HEK293 (cell line): ENCODE measurements around the gene C20orf96.

Experiments used
- HOXA7 ChIP-seq: sonication (generic); formaldehyde crosslinking; IDR thresholded peaks from 2 replicates; pipeline ENCODE4 v1.8.1; 2022; ENCODE audit warnings: missing genetic modification reagents, borderline replicate concordance
- TCF7L2 ChIP-seq: IDR thresholded peaks from 2 replicates; pipeline ENCODE4 v1.6.1; 2011; ENCODE audit warnings: low read depth, mild to moderate bottlenecking, inconsistent platforms, low read length, moderate library complexity, borderline replicate concordance
- YY1 ChIP-seq: fragments of 450-650 bp; formaldehyde crosslinking; IDR thresholded peaks from 2 replicates; pipeline ENCODE4 v1.5.1; 2018; ENCODE audit warnings: missing biosample characterization, missing genetic modification characterization
- ZBTB20 ChIP-seq: fragments of 450-650 bp; formaldehyde crosslinking; IDR thresholded peaks from 2 replicates; pipeline ENCODE4 v1.5.1; 2016; ENCODE audit warnings: missing biosample characterization, missing genetic modification characterization
- ZBTB8A ChIP-seq: fragments of 450-650 bp; formaldehyde crosslinking; IDR thresholded peaks from 2 replicates; pipeline ENCODE4 v1.5.1; 2016; ENCODE audit warnings: missing biosample characterization, missing genetic modification characterization
- ZNF292 ChIP-seq: fragments of 450-650 bp; formaldehyde crosslinking; IDR thresholded peaks from 2 replicates; pipeline ENCODE4 v1.5.1; 2016; ENCODE audit warnings: low read depth, missing biosample characterization, missing genetic modification characterization, borderline replicate concordance
- ZNF394 ChIP-seq: fragments of 450-650 bp; formaldehyde crosslinking; IDR thresholded peaks from 2 replicates; pipeline ENCODE4 v1.5.1; 2016; ENCODE audit warnings: missing biosample characterization, missing genetic modification characterization, mild to moderate bottlenecking, moderate library complexity, borderline replicate concordance
- ZNF514 ChIP-seq: fragments of 450-650 bp; formaldehyde crosslinking; IDR thresholded peaks from 2 replicates; pipeline ENCODE4 v1.5.1; 2016; ENCODE audit warnings: missing biosample characterization, missing genetic modification characterization
- ZNF660 ChIP-seq: fragments of 450-650 bp; IDR thresholded peaks from 2 replicates; pipeline ENCODE4 v1.5.1; 2018; ENCODE audit warnings: missing biosample characterization, mild to moderate bottlenecking, missing genetic modification characterization
- ZNF830 ChIP-seq: fragments of 450-650 bp; IDR thresholded peaks from 2 replicates; pipeline ENCODE4 v1.5.0; 2018; ENCODE audit warnings: missing biosample characterization, missing genetic modification characterization, low read depth, mild to moderate bottlenecking, moderate library complexity
- ZSCAN30 ChIP-seq: fragments of 450-650 bp; IDR thresholded peaks from 2 replicates; pipeline ENCODE4 v1.5.1; 2018; ENCODE audit warnings: missing biosample characterization, mild to moderate bottlenecking, missing genetic modification characterization, moderate library complexity
- TF ChIP-seq, protein P1 (sequence below): fragments of 450-650 bp; formaldehyde crosslinking; IDR thresholded peaks from 2 replicates; pipeline ENCODE4 v1.5.1; 2016; ENCODE audit warnings: missing biosample characterization, missing genetic modification characterization
- TF ChIP-seq, protein P2 (sequence below): fragments of 450-650 bp; formaldehyde crosslinking; IDR thresholded peaks from 2 replicates; pipeline ENCODE4 v1.5.1; 2016; ENCODE audit warnings: missing biosample characterization, missing genetic modification characterization

DNA sequence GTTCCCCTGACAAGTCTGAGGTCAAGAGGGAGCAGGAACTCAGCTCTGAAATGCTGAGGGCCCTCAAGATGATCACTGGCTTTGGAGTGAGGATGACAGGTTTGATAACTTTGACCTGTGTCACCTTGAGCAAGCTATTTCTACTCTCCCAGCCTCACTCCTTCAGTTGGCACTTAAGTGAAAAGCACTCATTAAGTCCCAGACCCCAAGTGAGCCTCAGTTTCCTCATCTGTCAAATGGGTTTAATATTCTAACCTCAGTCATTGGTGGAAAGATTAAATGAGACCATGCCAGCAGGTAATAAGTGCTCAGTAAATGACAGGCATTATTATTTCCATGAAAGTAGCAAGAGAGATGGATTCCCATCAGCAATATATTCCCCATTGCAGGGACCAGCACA lies 19.0 kb downstream of the C20orf96 start:
- no peak for TF ChIP-seq ZBTB8A (tag by site-specific recombination)
- no peak for TF ChIP-seq ZSCAN30 (tag by site-specific recombination)
- TF ChIP-seq, protein P1, sequence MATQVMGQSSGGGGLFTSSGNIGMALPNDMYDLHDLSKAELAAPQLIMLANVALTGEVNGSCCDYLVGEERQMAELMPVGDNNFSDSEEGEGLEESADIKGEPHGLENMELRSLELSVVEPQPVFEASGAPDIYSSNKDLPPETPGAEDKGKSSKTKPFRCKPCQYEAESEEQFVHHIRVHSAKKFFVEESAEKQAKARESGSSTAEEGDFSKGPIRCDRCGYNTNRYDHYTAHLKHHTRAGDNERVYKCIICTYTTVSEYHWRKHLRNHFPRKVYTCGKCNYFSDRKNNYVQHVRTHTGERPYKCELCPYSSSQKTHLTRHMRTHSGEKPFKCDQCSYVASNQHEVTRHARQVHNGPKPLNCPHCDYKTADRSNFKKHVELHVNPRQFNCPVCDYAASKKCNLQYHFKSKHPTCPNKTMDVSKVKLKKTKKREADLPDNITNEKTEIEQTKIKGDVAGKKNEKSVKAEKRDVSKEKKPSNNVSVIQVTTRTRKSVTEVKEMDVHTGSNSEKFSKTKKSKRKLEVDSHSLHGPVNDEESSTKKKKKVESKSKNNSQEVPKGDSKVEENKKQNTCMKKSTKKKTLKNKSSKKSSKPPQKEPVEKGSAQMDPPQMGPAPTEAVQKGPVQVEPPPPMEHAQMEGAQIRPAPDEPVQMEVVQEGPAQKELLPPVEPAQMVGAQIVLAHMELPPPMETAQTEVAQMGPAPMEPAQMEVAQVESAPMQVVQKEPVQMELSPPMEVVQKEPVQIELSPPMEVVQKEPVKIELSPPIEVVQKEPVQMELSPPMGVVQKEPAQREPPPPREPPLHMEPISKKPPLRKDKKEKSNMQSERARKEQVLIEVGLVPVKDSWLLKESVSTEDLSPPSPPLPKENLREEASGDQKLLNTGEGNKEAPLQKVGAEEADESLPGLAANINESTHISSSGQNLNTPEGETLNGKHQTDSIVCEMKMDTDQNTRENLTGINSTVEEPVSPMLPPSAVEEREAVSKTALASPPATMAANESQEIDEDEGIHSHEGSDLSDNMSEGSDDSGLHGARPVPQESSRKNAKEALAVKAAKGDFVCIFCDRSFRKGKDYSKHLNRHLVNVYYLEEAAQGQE: no peak
- TF ChIP-seq, protein P2, sequence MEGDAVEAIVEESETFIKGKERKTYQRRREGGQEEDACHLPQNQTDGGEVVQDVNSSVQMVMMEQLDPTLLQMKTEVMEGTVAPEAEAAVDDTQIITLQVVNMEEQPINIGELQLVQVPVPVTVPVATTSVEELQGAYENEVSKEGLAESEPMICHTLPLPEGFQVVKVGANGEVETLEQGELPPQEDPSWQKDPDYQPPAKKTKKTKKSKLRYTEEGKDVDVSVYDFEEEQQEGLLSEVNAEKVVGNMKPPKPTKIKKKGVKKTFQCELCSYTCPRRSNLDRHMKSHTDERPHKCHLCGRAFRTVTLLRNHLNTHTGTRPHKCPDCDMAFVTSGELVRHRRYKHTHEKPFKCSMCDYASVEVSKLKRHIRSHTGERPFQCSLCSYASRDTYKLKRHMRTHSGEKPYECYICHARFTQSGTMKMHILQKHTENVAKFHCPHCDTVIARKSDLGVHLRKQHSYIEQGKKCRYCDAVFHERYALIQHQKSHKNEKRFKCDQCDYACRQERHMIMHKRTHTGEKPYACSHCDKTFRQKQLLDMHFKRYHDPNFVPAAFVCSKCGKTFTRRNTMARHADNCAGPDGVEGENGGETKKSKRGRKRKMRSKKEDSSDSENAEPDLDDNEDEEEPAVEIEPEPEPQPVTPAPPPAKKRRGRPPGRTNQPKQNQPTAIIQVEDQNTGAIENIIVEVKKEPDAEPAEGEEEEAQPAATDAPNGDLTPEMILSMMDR (tag by site-specific recombination): no peak
- no peak for TF ChIP-seq YY1 (tag by site-specific recombination)
- no peak for TF ChIP-seq HOXA7 (CRISPR knock-in tag)
- no peak for TF ChIP-seq ZNF514 (tag by site-specific recombination)
- no peak for TF ChIP-seq ZBTB20 (tag by site-specific recombination)
- no peak for TF ChIP-seq TCF7L2
- no peak for TF ChIP-seq ZNF830 (tag by site-specific recombination)
- TF ChIP-seq ZNF292 (tag by site-specific recombination): no peak
- TF ChIP-seq ZNF394 (tag by site-specific recombination): no peak
- no peak for TF ChIP-seq ZNF660 (tag by site-specific recombination)
